GM19193 (cell line): ENCODE measurements around the gene MYO9A.

Source experiments
- POLR2A ChIP-seq: IDR thresholded peaks from 4 replicates; pipeline ENCODE4 v1.6.1; 2011; ENCODE audit not compliant: insufficient read depth, insufficient read length; ENCODE audit errors: extremely low read depth

Gene MYO9A

GRCh38 chr15:71916834-71917233 lies 201.1 kb downstream of the MYO9A start:
- no peak for TF ChIP-seq POLR2A

GRCh38 chr15:71914092-71914491 lies 203.9 kb downstream of the MYO9A start:
- no peak for TF ChIP-seq POLR2A

GRCh38 chr15:71899674-71900073 lies 218.3 kb downstream of the MYO9A start:
- no peak for TF ChIP-seq POLR2A

- no peak for TF ChIP-seq POLR2A
These were observed 224.3 kb downstream of the MYO9A start for GRCh38 chr15:71893691-71894090.

GRCh38 chr15:71892335-71892734 lies 225.6 kb downstream of the MYO9A start:
- no peak for TF ChIP-seq POLR2A

- no peak for TF ChIP-seq POLR2A
These were observed 226.9 kb downstream of the MYO9A start for GRCh38 chr15:71891026-71891425.

GRCh38 chr15:71889947-71890346 lies 228.0 kb downstream of the MYO9A start:
- TF ChIP-seq POLR2A = no peak

- TF ChIP-seq POLR2A = no peak
These were observed 228.6 kb downstream of the MYO9A start for GRCh38 chr15:71889385-71889784.

GRCh38 chr15:71888797-71889196 lies 229.2 kb downstream of the MYO9A start:
- TF ChIP-seq POLR2A = no peak

- TF ChIP-seq POLR2A = no peak
These were observed 232.6 kb downstream of the MYO9A start for GRCh38 chr15:71885390-71885789.

GRCh38 chr15:71883447-71883846 lies 234.5 kb downstream of the MYO9A start:
- no peak for TF ChIP-seq POLR2A

- TF ChIP-seq POLR2A = no peak
These were observed 237.7 kb downstream of the MYO9A start for GRCh38 chr15:71880276-71880675.

GRCh38 chr15:71874245-71874644 lies 243.7 kb downstream of the MYO9A start:
- no peak for TF ChIP-seq POLR2A

GRCh38 chr15:71853543-71853942 lies 264.4 kb downstream of the MYO9A start:
- TF ChIP-seq POLR2A = no peak

GRCh38 chr15:71844916-71845315 lies 273.0 kb downstream of the MYO9A start:
- TF ChIP-seq POLR2A = no peak

GRCh38 chr15:71841563-71841962 lies 276.4 kb downstream of the MYO9A start:
- TF ChIP-seq POLR2A = no peak

- TF ChIP-seq POLR2A = no peak
These were observed 287.0 kb downstream of the MYO9A start for GRCh38 chr15:71830981-71831380.
